Measurements from ENCODE around the gene PREB. TPM values are rescaled to one million over a fixed set of nuclear protein-coding genes. Genes with fewer than 3 reads are reported as not detected.

The PREB gene
- total and polyA plus RNA-seq, 2 of the 13 experiments (the other 11 are each of a cell fraction or from before 2014, with no cell fraction given) = 112 to 192 TPM

DNA sequence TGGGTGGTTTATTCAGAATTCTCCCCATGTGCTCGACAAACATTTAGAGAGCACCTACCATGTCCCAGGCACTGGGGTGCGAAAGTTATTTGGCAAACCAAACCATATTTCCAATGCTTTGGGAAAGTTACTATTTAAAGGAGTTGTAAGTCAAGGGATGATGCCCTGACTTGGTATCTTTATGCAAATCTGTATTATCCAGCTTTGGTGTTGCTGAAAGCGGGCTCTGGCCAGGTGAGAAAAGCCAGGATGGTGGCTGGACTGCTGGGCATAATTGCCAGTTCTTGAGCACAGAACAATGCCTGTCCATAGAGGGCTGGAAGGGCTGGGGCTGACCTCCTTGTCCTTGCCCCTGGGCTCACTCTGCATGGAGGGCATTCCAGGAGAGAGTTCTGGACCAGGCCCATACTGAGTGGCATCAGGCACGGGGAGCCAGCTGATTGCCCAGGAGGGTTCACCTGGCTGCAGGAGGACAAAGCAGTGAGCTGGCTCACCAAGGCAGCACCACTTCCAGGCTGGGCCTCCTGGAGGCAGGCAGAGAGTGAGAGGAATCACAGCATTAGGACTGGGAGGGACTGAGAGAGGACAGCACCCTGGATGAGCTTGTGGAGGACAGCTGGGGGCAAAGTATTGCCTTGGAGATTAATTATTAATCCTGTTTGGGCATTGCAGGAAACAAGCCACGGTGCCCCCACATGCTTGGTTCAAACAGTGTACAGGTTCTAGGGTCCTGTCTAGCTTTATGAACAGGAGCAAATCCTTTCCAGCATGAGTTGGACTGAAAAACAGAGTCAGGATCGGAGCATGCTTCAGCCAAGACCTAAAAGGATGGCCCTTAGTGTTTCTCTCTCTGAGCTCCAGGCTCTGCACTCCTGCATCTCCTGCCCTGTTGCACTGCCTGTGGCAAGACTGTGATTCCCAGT lies 40.7 kb downstream of the PREB start (continued):
- TF ChIP-seq, protein P1, sequence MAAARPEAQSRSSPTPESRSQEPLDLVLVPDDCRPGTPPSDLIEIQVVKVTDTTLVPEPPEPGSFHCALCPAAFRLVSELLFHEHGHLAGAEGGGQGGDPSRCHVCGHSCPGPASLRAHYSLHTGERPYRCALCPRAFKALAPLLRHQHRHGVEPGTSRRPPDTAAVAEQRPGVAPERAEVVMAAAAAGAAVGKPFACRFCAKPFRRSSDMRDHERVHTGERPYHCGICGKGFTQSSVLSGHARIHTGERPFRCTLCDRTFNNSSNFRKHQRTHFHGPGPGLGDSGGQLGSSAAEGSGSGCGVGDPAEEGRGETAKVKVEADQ (CRISPR knock-in tag; IDR thresholded peaks at IDR 0.05; ENCODE audit: borderline replicate concordance) = peak; percentile 59; the same call in 1 of the 2 replicates
- TF ChIP-seq TOE1 (CRISPR knock-in tag; IDR thresholded peaks at IDR 0.05) (peak; percentile 75; the same call in 1 of the 2 replicates), NR1H2 (CRISPR knock-in tag; IDR thresholded peaks at IDR 0.05; ENCODE audit: borderline replicate concordance, low read depth) (no peak), KLF12 (CRISPR knock-in tag; IDR thresholded peaks at IDR 0.05; ENCODE audit: borderline replicate concordance) (no peak), MIER3 (CRISPR knock-in tag; IDR thresholded peaks at IDR 0.05; ENCODE audit: borderline replicate concordance) (peak; percentile 29; the same call in 1 of the 2 replicates), YEATS2 (CRISPR knock-in tag; IDR thresholded peaks at IDR 0.05; ENCODE audit: borderline replicate concordance) (peak; percentile 69), HIC2 (CRISPR knock-in tag; IDR thresholded peaks at IDR 0.05; ENCODE audit: low read depth) (peak; percentile 95), ZBTB20 (CRISPR knock-in tag; IDR thresholded peaks at IDR 0.05; ENCODE audit: borderline replicate concordance, low read depth) (peak; percentile 76), ZNF276 (CRISPR knock-in tag; IDR thresholded peaks at IDR 0.05; ENCODE audit: low read depth) (peak; percentile 39; the same call in 1 of the 2 replicates), MEIS1 (CRISPR knock-in tag; IDR thresholded peaks at IDR 0.05; ENCODE audit: borderline replicate concordance) (peak; percentile 93), CSRNP1 (CRISPR knock-in tag; IDR thresholded peaks at IDR 0.05) (no peak; the same call in 1 of the 2 replicates), TBX3 (IDR thresholded peaks at IDR 0.05; ENCODE audit: borderline replicate concordance) (0 out of 2 replicates have a peak, but pooled peaks have one; percentile 9), ZNF256 (CRISPR knock-in tag; conservative IDR thresholded peaks at IDR 0.05) (0 out of 2 replicates have a peak, but pooled peaks have one; percentile 63), CREM (IDR thresholded peaks at IDR 0.05) (peak; percentile 62; the same call in 1 of the 2 replicates), CREM (CRISPR knock-in tag; IDR thresholded peaks at IDR 0.05) (no peak), XRCC5 (optimal IDR thresholded peaks at IDR 0.05; ENCODE audit: low read length) (peak; percentile 55), CAMTA2 (CRISPR knock-in tag; IDR thresholded peaks at IDR 0.05; ENCODE audit: borderline replicate concordance) (no peak), ZNF451 (CRISPR knock-in tag; IDR thresholded peaks at IDR 0.05) (no peak), KLF11 (CRISPR knock-in tag; IDR thresholded peaks at IDR 0.05) (peak; percentile 21; the same call in 1 of the 2 replicates)
- TF ChIP-seq, protein P2, sequence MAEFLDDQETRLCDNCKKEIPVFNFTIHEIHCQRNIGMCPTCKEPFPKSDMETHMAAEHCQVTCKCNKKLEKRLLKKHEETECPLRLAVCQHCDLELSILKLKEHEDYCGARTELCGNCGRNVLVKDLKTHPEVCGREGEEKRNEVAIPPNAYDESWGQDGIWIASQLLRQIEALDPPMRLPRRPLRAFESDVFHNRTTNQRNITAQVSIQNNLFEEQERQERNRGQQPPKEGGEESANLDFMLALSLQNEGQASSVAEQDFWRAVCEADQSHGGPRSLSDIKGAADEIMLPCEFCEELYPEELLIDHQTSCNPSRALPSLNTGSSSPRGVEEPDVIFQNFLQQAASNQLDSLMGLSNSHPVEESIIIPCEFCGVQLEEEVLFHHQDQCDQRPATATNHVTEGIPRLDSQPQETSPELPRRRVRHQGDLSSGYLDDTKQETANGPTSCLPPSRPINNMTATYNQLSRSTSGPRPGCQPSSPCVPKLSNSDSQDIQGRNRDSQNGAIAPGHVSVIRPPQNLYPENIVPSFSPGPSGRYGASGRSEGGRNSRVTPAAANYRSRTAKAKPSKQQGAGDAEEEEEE (CRISPR knock-in tag; IDR thresholded peaks at IDR 0.05; ENCODE audit: borderline replicate concordance) = no peak

All from HepG2 (cell line).